A549 (cell line): Measurements from ENCODE around the gene ACOXL.

Experiments
- CHD2 ChIP-seq: fragments of 150-350 bp; IDR thresholded peaks from 2 replicates; pipeline ENCODE4 v1.6.1; 2014; ENCODE audit warnings: low read length; ENCODE audit not compliant: partially characterized antibody
- EHMT2 ChIP-seq: fragments of 200-600 bp; sonication (generic); IDR thresholded peaks from 2 replicates; pipeline ENCODE4 v1.6.1; 2016; ENCODE audit warnings: antibody characterized with exemption, low read depth, mild to moderate bottlenecking, moderate library complexity
- JUN ChIP-seq, 2 experiments: fragments of >200 bp; sonication (Bioruptor Twin); formaldehyde crosslinking; IDR thresholded peaks; 2 replicates in 1 of 2; 3 replicates in 1 of 2; pipeline ENCODE4 v1.6.1; 2016 to 2017
- KDM1A ChIP-seq: fragments of 200-600 bp; sonication (generic); IDR thresholded peaks from 2 replicates; pipeline ENCODE4 v1.6.1; 2016; ENCODE audit warnings: low read depth, mild to moderate bottlenecking
- POLR2A ChIP-seq: IDR thresholded peaks from 2 replicates; pipeline ENCODE4 v1.6.1; 2012; ENCODE audit warnings: mild to moderate bottlenecking, low read length
- RCOR1 ChIP-seq: fragments of 150-350 bp; IDR thresholded peaks from 2 replicates; pipeline ENCODE4 v1.6.1; 2014; ENCODE audit warnings: antibody characterized with exemption, low read length, low read depth
- RFX5 ChIP-seq: fragments of 450-650 bp; IDR thresholded peaks from 2 replicates; pipeline ENCODE4 v1.7.1; 2014; ENCODE audit warnings: antibody characterized with exemption, mild to moderate bottlenecking, moderate library complexity
- SREBF2 ChIP-seq: fragments of 450-650 bp; IDR thresholded peaks from 2 replicates; pipeline ENCODE4 v1.6.1; 2014; ENCODE audit warnings: mild to moderate bottlenecking, moderate library complexity
- TF ChIP-seq, protein P1 (sequence below): fragments of >200 bp; sonication (Bioruptor Twin); formaldehyde crosslinking; IDR thresholded peaks from 3 replicates; pipeline ENCODE4 v1.5.1; 2016
- TF ChIP-seq, protein P2 (sequence below): fragments of 450-650 bp; IDR thresholded peaks from 2 replicates; pipeline ENCODE4 v1.6.1; 2014; ENCODE audit warnings: antibody characterized with exemption
- TF ChIP-seq, protein P3 (sequence below): fragments of 200-600 bp; sonication (generic); IDR thresholded peaks from 2 replicates; pipeline ENCODE4 v1.6.1; 2016; ENCODE audit warnings: antibody characterized with exemption, mild to moderate bottlenecking, moderate library complexity

DNA sequence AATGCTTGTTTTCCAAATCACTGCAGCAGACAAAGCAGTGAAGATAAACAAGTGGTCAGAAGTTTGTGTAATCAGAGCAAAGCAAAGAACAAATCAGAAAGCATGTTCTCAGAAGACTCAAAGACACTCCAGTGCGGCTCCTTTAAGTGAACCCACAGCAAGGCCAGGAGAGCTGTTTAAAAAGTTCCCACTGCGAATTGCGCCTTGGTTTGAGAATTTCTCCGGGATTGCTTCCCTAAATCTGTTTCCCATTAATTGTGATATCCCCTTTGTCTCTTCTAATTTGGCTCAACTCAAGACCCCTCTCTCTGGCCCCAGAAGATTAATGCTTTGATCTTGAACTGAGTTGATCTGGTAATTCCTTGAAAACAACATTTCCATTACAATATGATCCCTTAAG, 265.9 kb downstream of the ACOXL start:
- TF ChIP-seq, protein P1, sequence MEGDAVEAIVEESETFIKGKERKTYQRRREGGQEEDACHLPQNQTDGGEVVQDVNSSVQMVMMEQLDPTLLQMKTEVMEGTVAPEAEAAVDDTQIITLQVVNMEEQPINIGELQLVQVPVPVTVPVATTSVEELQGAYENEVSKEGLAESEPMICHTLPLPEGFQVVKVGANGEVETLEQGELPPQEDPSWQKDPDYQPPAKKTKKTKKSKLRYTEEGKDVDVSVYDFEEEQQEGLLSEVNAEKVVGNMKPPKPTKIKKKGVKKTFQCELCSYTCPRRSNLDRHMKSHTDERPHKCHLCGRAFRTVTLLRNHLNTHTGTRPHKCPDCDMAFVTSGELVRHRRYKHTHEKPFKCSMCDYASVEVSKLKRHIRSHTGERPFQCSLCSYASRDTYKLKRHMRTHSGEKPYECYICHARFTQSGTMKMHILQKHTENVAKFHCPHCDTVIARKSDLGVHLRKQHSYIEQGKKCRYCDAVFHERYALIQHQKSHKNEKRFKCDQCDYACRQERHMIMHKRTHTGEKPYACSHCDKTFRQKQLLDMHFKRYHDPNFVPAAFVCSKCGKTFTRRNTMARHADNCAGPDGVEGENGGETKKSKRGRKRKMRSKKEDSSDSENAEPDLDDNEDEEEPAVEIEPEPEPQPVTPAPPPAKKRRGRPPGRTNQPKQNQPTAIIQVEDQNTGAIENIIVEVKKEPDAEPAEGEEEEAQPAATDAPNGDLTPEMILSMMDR, result no peak
- TF ChIP-seq JUN (IDR thresholded peaks at IDR 0.05), result no peak
- TF ChIP-seq RFX5, result no peak
- no peak for TF ChIP-seq POLR2A
- no peak for TF ChIP-seq SREBF2
- TF ChIP-seq, protein P2, sequence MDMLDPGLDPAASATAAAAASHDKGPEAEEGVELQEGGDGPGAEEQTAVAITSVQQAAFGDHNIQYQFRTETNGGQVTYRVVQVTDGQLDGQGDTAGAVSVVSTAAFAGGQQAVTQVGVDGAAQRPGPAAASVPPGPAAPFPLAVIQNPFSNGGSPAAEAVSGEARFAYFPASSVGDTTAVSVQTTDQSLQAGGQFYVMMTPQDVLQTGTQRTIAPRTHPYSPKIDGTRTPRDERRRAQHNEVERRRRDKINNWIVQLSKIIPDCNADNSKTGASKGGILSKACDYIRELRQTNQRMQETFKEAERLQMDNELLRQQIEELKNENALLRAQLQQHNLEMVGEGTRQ, result no peak
- TF ChIP-seq, protein P3, sequence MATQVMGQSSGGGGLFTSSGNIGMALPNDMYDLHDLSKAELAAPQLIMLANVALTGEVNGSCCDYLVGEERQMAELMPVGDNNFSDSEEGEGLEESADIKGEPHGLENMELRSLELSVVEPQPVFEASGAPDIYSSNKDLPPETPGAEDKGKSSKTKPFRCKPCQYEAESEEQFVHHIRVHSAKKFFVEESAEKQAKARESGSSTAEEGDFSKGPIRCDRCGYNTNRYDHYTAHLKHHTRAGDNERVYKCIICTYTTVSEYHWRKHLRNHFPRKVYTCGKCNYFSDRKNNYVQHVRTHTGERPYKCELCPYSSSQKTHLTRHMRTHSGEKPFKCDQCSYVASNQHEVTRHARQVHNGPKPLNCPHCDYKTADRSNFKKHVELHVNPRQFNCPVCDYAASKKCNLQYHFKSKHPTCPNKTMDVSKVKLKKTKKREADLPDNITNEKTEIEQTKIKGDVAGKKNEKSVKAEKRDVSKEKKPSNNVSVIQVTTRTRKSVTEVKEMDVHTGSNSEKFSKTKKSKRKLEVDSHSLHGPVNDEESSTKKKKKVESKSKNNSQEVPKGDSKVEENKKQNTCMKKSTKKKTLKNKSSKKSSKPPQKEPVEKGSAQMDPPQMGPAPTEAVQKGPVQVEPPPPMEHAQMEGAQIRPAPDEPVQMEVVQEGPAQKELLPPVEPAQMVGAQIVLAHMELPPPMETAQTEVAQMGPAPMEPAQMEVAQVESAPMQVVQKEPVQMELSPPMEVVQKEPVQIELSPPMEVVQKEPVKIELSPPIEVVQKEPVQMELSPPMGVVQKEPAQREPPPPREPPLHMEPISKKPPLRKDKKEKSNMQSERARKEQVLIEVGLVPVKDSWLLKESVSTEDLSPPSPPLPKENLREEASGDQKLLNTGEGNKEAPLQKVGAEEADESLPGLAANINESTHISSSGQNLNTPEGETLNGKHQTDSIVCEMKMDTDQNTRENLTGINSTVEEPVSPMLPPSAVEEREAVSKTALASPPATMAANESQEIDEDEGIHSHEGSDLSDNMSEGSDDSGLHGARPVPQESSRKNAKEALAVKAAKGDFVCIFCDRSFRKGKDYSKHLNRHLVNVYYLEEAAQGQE, result no peak
- TF ChIP-seq EHMT2, result no peak
- no peak for TF ChIP-seq CHD2
- no peak for TF ChIP-seq RCOR1
- TF ChIP-seq KDM1A, result no peak
